Embryonic facial prominence (tissue), 1 donor: ENCODE measurements around the gene STK10.
"Not testable (repeated sequence)": the region's sequence is repeated elsewhere in the genome, so short reads cannot be mapped to it uniquely, and the experiment has no call there.

Experiments used
- DNase-seq: peaks from one replicate; pipeline ENCODE4 v3.0.0-alpha.2; 2016; ENCODE audit errors: extremely low spot score

Gene STK10

GRCh38 chr5:172165465-172165864 is 22.6 kb downstream of the STK10 start:
- DNase-seq = no peak

DNA sequence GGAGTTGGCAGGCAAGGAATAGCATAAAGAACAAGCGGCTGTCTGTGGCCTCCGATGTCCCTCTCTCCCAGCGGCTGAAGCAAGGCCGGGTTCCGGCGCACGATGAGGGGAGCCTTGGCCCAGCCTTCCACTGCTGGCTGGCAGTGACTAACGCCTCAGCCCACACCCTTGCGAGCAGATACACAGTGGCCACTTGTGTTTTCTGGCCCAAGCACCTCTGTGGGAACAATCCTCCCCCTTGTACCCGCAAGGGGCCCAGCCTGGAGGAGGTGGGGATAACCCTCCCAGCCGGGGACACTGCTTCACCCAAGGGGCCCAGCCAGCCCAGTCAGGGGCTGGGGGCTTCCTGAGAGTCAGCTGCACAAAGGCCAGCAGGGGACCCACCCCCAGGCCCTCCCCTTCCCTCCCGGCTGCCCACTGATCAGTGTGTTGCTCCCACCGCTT is 23.2 kb downstream of the STK10 start:
- DNase-seq = no peak

- no peak for DNase-seq
Measured at GRCh38 chr5:172163346-172163745, 24.7 kb downstream of the STK10 start.

- no peak for DNase-seq
Measured at GRCh38 chr5:172162987-172163343, 25.1 kb downstream of the STK10 start.

GRCh38 chr5:172162323-172162986 is 25.6 kb downstream of the STK10 start:
- no peak for DNase-seq

- no peak for DNase-seq
Measured at GRCh38 chr5:172160506-172160905, 27.5 kb downstream of the STK10 start.

DNA sequence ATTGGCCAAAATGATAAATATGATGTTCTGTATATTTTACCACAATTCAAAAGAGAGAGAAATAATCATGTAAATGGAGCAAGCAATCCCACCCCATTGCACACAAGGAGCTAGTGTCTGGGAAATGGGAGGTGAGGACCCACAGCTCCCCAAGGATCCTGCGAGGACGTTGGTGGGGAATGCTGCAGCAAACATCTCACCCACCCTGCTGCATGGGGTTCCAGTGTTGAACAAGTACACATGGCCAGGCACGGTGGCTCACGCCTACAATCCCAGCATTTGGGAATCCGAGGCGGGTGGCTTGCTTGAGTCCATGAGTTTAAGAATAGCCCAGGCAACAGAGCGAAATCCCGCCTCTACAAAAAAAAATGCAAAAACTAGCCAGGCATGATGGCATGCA is 29.0 kb downstream of the STK10 start:
- DNase-seq = no peak

GRCh38 chr5:172156541-172156994 is 31.5 kb downstream of the STK10 start:
- no peak for DNase-seq

GRCh38 chr5:172155101-172155500 is 32.9 kb downstream of the STK10 start:
- not testable (repeated sequence) for DNase-seq

DNA sequence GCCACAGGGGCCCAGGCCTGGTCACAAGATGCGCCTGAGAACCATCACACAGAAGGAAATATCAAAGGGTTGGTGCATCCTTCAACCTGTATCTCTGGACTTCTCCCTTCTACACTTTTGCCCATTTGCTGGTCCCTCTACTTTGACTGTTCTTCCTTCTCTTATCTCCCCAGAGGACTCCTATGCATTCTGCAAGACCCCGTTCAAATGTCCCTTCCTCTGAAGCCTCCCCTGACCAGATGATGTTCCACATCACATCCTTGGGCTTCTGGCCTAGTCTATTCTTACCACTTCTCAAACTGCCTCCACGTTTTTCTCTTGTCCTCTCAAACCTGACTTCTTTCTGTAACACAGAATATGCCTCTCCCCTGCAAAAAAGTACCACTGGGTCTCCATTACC is 34.3 kb downstream of the STK10 start:
- no peak for DNase-seq

DNA sequence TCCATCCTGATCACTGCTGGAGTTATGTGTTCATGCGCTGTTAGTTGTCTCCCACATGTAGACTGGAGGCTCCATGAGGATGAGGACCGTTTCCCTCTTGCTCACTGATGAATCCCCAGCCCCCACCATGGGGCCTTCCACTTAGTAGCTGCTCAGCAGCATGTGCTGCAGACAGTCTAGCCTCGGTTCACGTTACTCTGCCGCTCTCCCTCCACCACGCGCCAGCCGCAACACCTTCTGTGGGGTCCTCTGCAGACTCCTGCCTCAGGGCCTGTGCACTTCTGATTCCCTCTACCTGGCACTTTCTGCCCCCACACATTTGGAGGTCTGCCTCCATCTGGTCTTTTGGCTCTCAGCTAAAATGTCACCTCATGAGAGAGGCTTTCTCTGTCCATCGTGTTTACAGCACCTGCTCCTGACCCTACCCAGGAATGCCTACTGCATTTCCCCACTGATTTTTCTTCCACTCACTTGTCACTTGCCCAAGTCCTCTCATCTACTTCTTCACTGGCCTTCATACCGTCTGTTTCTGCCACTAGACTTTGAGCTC is 36.3 kb downstream of the STK10 start:
- DNase-seq = no peak

DNA sequence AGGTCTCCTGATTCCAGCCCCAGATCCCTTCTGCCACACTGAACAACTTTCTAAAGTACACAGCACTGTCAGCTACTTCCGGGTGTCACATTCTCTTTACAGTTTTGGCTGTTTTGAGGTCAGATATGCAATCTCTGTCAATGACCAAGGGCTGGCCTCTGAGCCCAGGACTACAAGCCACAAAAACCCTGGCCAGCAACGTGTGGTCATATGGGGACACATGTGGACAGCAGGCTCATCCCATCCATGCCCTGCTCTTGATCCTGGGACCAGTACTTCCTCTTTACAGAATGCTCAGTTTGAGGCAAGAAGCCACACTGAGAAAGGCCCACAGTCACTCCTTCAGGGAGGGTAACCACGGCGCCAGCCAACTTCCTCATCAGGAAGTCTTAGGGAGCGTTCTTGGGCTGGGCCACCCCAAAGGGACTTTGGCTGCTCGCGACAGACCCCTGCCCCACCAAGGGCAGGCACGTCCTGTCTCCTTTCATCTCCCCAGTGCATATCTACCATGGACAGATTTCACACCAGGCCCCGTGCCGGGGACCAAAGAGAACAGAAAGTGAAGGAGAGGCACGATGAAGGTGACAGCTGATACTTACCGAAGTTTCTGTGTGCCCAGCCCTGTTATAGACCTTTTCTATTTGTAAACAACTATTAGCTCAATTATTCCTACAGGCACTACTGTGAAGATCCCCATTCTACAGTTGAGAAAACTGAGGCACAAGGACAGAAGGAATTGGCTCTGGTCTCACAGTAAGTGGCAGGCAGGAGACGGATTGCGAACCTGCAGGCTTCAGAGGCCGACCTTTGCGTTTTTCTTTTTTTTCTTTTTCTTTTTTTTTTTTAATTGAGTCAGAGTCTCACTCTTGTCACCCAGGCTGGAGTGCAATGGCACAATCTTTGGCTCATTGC is 37.3 kb downstream of the STK10 start:
- DNase-seq = no peak

- DNase-seq = not testable (repeated sequence)
Measured at GRCh38 chr5:172149481-172149880, 38.5 kb downstream of the STK10 start.

DNA sequence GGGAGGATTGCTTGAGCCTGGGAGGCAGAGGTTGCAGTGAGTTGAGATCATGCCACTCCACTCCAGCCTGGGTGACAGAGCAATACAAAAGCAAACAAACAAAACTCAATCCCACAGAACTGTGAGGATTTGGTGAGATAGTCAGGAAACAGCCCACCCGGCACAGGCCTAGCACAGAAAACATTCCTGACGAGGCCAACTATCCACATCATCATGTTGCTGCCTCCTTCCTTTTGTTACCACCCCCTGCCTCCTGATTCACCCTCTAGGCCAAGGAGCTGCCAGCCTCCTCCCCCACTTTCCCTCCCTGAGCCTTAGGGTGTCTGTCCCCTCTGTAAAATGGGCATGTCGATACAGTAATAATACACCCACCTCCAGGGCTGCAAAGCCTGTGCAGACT is 39.0 kb downstream of the STK10 start:
- DNase-seq = no peak

DNA sequence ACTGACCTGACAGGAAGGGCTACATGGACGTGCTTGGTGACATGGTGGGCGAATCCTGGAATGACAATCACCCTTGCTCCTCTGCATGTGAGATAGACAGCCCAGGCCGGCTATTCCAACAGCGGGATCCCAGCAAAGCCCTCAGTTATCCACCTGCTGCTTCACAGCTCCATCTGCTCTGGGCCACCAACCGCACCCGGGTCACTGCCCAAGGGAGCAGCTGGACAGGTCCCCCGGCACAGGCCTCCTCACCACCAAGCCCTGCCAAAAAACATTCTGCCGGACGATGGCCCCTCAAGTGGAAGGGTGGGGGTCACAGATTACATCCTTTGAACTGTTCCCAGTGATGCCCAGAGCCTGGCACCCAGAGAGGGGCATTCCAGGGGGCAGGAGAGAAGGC is 39.6 kb downstream of the STK10 start:
- no peak for DNase-seq

- DNase-seq = no peak
Measured at GRCh38 chr5:172147857-172148256, 40.2 kb downstream of the STK10 start.

GRCh38 chr5:172146748-172147092 is 41.3 kb downstream of the STK10 start:
- DNase-seq = no peak

- no peak for DNase-seq
Measured at GRCh38 chr5:172145870-172146747, 41.9 kb downstream of the STK10 start.

DNA sequence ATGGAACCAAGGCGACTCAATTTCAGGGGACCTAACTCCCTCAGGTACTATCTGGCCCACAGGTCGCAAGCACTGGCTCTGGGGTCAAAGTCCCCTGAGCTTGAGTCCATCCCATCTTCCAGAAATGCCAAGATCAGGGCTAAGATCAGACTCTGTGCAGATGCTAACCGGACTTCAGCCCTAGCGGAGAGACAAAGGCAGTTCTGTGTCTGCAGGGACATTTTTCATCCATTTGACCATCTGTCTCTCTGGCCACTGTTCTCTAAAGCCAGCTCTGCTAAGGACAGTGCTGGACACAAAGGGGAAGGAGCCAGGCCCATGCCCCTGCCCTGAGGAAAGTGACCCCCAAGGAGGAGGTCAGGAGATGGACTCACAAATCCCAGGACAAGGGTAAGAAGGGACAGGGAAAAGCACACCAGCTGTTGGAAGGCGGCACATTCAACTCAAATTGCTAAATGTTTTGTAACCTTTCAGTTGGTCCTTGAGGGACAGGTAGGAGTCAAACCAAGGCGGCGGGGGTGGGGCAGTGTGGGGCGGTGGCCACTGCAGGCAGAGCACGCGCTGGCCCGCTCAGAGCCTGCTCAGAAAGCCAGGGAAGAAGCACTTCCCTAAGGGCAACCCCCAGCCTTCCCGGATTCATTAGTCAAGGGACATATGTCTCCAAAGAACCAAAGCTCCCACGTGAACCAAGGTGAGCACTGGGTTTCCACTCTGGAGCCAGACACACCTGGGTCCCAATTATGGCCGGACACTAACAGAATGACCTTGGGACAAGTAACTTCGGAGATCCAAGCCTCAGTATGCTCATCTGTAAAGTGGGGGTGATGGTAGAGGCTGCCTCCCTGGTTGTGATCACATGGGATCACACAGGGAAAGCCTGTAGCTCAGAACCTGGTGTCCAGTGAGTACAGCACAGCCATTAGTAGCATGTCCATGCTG is 42.8 kb downstream of the STK10 start:
- no peak for DNase-seq

GRCh38 chr5:172144291-172144815 is 43.7 kb downstream of the STK10 start:
- no peak for DNase-seq

GRCh38 chr5:172143875-172144274 is 44.1 kb downstream of the STK10 start:
- no peak for DNase-seq
